Tibial nerve (tissue), 4 donors: ENCODE data around the gene FAM81B. TPM values are rescaled to one million over a fixed set of nuclear protein-coding genes. Genes with fewer than 3 reads are reported as not detected.
"Not testable (repeated sequence)": the region's sequence is repeated elsewhere in the genome, so short reads cannot be mapped to it uniquely, and the experiment has no call there.

Experiments used
- DNase-seq, 2 donors: peaks; one replicate each; pipeline ENCODE4 v3.0.0-alpha.2; 2019; ENCODE audit warnings: low spot score in 2 of 2
- H3K27ac ChIP-seq, 4 donors: fragments of 200-600 bp; sonication (generic) in 3 of 4; one replicate each; pipeline ENCODE4 v1.5.1; 2017 to 2019; ENCODE audit warnings: mild to moderate bottlenecking in 1 of 4
- H3K27me3 ChIP-seq, 2 donors: fragments of 200-600 bp; sonication (generic) in 1 of 2; one replicate each; pipeline versions ENCODE4 v1.5.1 to v1.6.0; 2017 to 2019
- H3K36me3 ChIP-seq, 3 donors: fragments of 200-600 bp; sonication (generic); one replicate each; pipeline ENCODE4 v1.5.1; 2018 to 2019
- H3K4me1 ChIP-seq, 4 donors: fragments of 200-600 bp; sonication (generic) in 3 of 4; one replicate each; pipeline ENCODE4 v1.5.1; 2017 to 2019
- H3K4me3 ChIP-seq, 4 donors: fragments of 200-600 bp; sonication (generic) in 3 of 4; one replicate each; pipeline ENCODE4 v1.5.1; 2017 to 2019; ENCODE audit warnings: mild to moderate bottlenecking in 1 of 4, moderate library complexity in 1 of 4
- H3K9me3 ChIP-seq, 4 donors: fragments of 200-600 bp; sonication (generic) in 3 of 4; one replicate each; pipeline ENCODE4 v1.5.1; 2017 to 2019
- CTCF ChIP-seq, 5 experiments: fragments of 200-600 bp in 3 of 5; fragments of 450-650 bp in 2 of 5; sonication (generic) in 3 of 5; IDR thresholded peaks; one replicate each; pipeline ENCODE4 v1.5.1; 2016 to 2019; ENCODE audit warnings: antibody characterized with exemption in 5 of 5, mild to moderate bottlenecking in 3 of 5, moderate library complexity in 2 of 5
- EP300 ChIP-seq, 2 donors: sonication (generic); formaldehyde crosslinking; IDR thresholded peaks; one replicate each; pipeline ENCODE4 v1.6.1; 2017; ENCODE audit warnings: antibody characterized with exemption in 2 of 2, mild to moderate bottlenecking in 1 of 2
- POLR2A ChIP-seq, 2 donors: fragments of 450-650 bp; IDR thresholded peaks; one replicate each; pipeline ENCODE4 v1.6.1; 2017; ENCODE audit warnings: antibody characterized with exemption in 2 of 2, mild to moderate bottlenecking in 2 of 2, moderate library complexity in 2 of 2
- WGBS, 2 donors: methylation state at CpG; one replicate each; pipeline ENCODE4 v1.1.5; 2018; 5-methylcytosine and 5-hydroxymethylcytosine counted together
- total RNA-seq, 4 donors: library from RNA; depleted of rRNA; stranded (reverse); fragments of >200 nt; gene quantifications; one replicate each; pipeline ENCODE4 v1.1.0, GENCODE V29; 2016

FAM81B gene
- total RNA-seq, 4 donors from 2014 or later, result not detected

- Histone ChIP-seq H3K4me1 (no peaks in the 10 kb centered on the region), H3K36me3 (no peaks in the 10 kb centered on the region), H3K4me3 (no peak overlapping the region), H3K9me3 (peaks cover 0 to 14% (median 0%) of the 10 kb centered on the region in 4 donors), H3K27me3 (no peaks in the 10 kb centered on the region), H3K27ac (no peak overlapping the region)
- no peak for DNase-seq
- TF ChIP-seq EP300 (IDR thresholded peaks at IDR 0.05), result no peak
- no peak for TF ChIP-seq POLR2A (IDR thresholded peaks at IDR 0.05)
- no peak for TF ChIP-seq CTCF (IDR thresholded peaks at IDR 0.05)
- WGBS, 2 donors, result 91 to 98% methylated on average over 1 of the region's 1 CpG
Measured at GRCh38 chr5:95385334-95385733, 5.8 kb upstream of the FAM81B start.

GRCh38 chr5:95391965-95392364 lies 799 bp downstream of the FAM81B start:
- 83 to 90% methylated on average over 3 of the region's 3 CpGs for WGBS, 2 donors
- not testable (repeated sequence) for H3K9me3 ChIP-seq, H3K27me3 ChIP-seq, DNase-seq, H3K36me3 ChIP-seq, H3K27ac ChIP-seq, H3K4me1 ChIP-seq, H3K4me3 ChIP-seq

- no peaks in the 10 kb centered on the region for H3K36me3 ChIP-seq
- no peaks in the 10 kb centered on the region for H3K4me1 ChIP-seq
- H3K4me3 ChIP-seq, result no peak overlapping the region
- peaks cover 0 to 4% (median 0%) of the 10 kb centered on the region in 4 donors for H3K9me3 ChIP-seq
- 0 to 3% methylated on average over 1 of the region's 1 CpG for WGBS, 2 donors
- no peak overlapping the region for H3K27ac ChIP-seq
- H3K27me3 ChIP-seq, result no peaks in the 10 kb centered on the region
- DNase-seq, result no peak
- no peak for TF ChIP-seq POLR2A (IDR thresholded peaks at IDR 0.05)
- no peak for TF ChIP-seq EP300 (IDR thresholded peaks at IDR 0.05)
- TF ChIP-seq CTCF (IDR thresholded peaks at IDR 0.05), result no peak
Measured at GRCh38 chr5:95392593-95393182, 1.5 kb downstream of the FAM81B start.

- TF ChIP-seq POLR2A (IDR thresholded peaks at IDR 0.05) (no peak), CTCF (IDR thresholded peaks at IDR 0.05) (no peak), EP300 (IDR thresholded peaks at IDR 0.05) (no peak)
- no peaks in the 10 kb centered on the region for H3K36me3 ChIP-seq
- 93 to 97% methylated on average over 1 of the region's 1 CpG for WGBS, 2 donors
- H3K27me3 ChIP-seq, result no peaks in the 10 kb centered on the region
- H3K27ac ChIP-seq, result no peak overlapping the region
- H3K9me3 ChIP-seq, result peaks cover 0 to 4% (median 0%) of the 10 kb centered on the region in 4 donors
- DNase-seq, result no peak
- H3K4me1 ChIP-seq, result no peaks in the 10 kb centered on the region
- no peak overlapping the region for H3K4me3 ChIP-seq
Measured at GRCh38 chr5:95393279-95393678, 2.1 kb downstream of the FAM81B start.

GRCh38 chr5:95398989-95399388 lies 7.8 kb downstream of the FAM81B start:
- TF ChIP-seq EP300 (IDR thresholded peaks at IDR 0.05) (no peak), CTCF (IDR thresholded peaks at IDR 0.05) (no peak), POLR2A (IDR thresholded peaks at IDR 0.05) (no peak)
- H3K9me3 ChIP-seq, result no peaks in the 10 kb centered on the region
- DNase-seq, result no peak
- H3K4me1 ChIP-seq, result no peaks in the 10 kb centered on the region
- H3K36me3 ChIP-seq, result no peaks in the 10 kb centered on the region
- no peaks in the 10 kb centered on the region for H3K27me3 ChIP-seq
- H3K4me3 ChIP-seq, result no peak overlapping the region
- H3K27ac ChIP-seq, result no peak overlapping the region
- WGBS, 2 donors, result 46 to 52% methylated on average over 1 of the region's 1 CpG

DNA sequence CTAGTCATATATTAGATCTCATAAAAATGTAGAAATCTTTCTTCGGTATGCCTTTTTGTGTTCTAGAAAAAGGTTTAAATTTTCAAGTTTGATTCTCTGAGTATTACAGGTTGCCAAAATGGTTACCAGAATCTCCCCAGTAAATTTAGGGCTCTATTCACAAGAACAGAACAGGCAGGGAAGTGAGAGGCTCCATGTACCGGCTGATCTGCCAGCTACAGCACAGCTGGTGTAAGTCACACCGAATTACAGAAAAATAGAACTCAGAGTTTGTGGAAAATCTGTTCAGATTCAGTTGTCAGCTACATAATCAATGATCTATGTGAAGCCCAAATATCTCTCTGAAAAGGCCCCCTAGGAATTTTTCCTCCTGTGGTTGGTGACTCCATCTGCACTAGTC lies 10.5 kb downstream of the FAM81B start:
- TF ChIP-seq CTCF (IDR thresholded peaks at IDR 0.05) (no peak), EP300 (IDR thresholded peaks at IDR 0.05) (no peak)
- WGBS, 2 donors, result 70 to 79% methylated on average over 3 of the region's 3 CpGs
- no peak for DNase-seq
- Histone ChIP-seq H3K27me3 (no peaks in the 10 kb centered on the region), H3K4me3 (no peak overlapping the region), H3K36me3 (no peaks in the 10 kb centered on the region), H3K9me3 (no peaks in the 10 kb centered on the region), H3K27ac (no peak overlapping the region), H3K4me1 (no peaks in the 10 kb centered on the region)
